Activated naive CD4-positive, alpha-beta T cell treated with anti-CD3 and anti-CD28 coated beads for 36 hours (primary cell): ENCODE results near the gene PDSS2. TPM values are rescaled to one million over a fixed set of nuclear protein-coding genes. Genes with fewer than 3 reads are reported as not detected.
"Not testable (repeated sequence)": the region's sequence is repeated elsewhere in the genome, so short reads cannot be mapped to it uniquely, and the experiment has no call there.

ENCODE experiments used
- CTCF ChIA-PET: fragments of 350-600 bp; sonication (Branson Sonifier 250); formaldehyde crosslinking; loops from one replicate; lab custom pipeline; 2021; ENCODE audit warnings: antibody characterized with exemption; lab: Charles Lee
- DNase-seq: peaks from one replicate; pipeline ENCODE4 v3.0.0-alpha.2; 2020
- H3K27ac Mint-ChIP-seq: one replicate; pipeline ENCODE4 v1.8.0; 2021; ENCODE audit warnings: mild to moderate bottlenecking, mixed read lengths
- H3K27me3 Mint-ChIP-seq: one replicate; pipeline ENCODE4 v1.8.0; 2021; ENCODE audit warnings: low read depth, mixed read lengths
- H3K36me3 Mint-ChIP-seq: one replicate; pipeline ENCODE4 v1.8.0; 2021; ENCODE audit warnings: low read depth, mixed read lengths
- H3K4me1 Mint-ChIP-seq: one replicate; pipeline ENCODE4 v1.8.0; 2021; ENCODE audit warnings: low read depth, mixed read lengths
- H3K4me3 Mint-ChIP-seq: one replicate; pipeline ENCODE4 v1.8.0; 2021; ENCODE audit warnings: mild to moderate bottlenecking, moderate library complexity, mixed read lengths
- H3K9me3 Mint-ChIP-seq: one replicate; pipeline ENCODE4 v1.8.0; 2021; ENCODE audit warnings: mixed read lengths
- intact Hi-C: fragments of 100-400 bp; cut with micrococcal nuclease; formaldehyde crosslinking; loops from one replicate; pipeline ENCODE4 v1.15.1; 2023
- total RNA-seq, 2 experiments: library from RNA; stranded (reverse); gene quantifications; one replicate each; pipeline ENCODE4 v1.2.3, GENCODE V29; 2021

PDSS2 gene
- total RNA-seq, 2 experiments from 2014 or later: 10.5 to 11.3 TPM

DNA sequence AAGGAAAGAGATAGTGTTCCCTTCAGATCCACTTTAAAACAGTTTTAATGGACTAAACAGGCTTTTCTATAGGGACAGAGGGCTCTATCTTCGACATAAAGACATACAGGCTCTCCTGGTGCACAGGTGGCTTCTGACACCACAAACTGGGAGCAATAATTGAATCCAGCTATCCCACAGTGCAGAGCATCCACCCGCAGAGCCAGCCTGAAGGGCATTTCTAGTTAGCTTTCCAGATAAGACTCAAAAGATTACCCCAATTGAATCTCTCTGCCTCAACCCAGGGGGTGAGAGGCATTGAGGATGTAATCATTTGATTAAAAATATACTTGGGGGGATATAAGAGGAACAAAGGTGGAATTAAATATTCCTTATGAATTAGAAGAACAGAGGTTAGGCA is 279.3 kb downstream of the PDSS2 start:
- Mint-ChIP-seq H3K36me3 (peaks cover 2% of the 10 kb centered on the region), H3K27ac (no peak overlapping the region)
- intact Hi-C loops: no loop called here

DNA sequence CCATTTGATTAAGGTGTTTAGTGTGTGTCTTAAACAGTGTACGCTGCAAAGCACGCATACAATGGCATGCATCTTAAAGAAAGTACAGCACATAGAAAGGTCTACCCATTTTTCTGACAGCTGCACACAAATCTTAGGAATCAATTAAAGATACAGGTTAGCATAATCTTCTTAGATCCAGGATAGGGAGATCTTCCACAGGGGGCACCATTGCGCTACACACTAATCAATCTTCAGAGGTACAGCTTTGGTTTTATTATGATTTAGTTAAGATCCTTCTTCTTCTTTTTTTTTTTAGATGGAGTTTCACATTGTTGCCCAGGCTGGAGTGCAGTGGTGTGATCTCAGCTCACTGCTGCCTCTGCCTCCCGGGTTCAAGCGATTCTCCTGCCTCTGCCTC is 280.4 kb downstream of the PDSS2 start:
- Mint-ChIP-seq H3K4me3 (no peak overlapping the region), H3K36me3 (peaks cover 2% of the 10 kb centered on the region), H3K27me3 (no peaks in the 10 kb centered on the region), H3K9me3 (no peaks in the 10 kb centered on the region), H3K27ac (no peak overlapping the region), H3K4me1 (no peaks in the 10 kb centered on the region)
- intact Hi-C loops: loop anchor here (2.0 kb wide), 1 partner anchor 496 kb away; no protein-coding TSS in a partner anchor
- CTCF ChIA-PET: interaction anchor here (0.7 to 0.9 kb wide), 3 partner anchors 318 to 687 kb away, joined by 3 to 5 read pairs (median 3); no protein-coding TSS in a partner anchor
- DNase-seq: peak; percentile 39

More for the DNA sequence above, 279.3 kb downstream of the PDSS2 start:
- no peaks in the 10 kb centered on the region for H3K27me3 Mint-ChIP-seq
- no peak overlapping the region for H3K4me3 Mint-ChIP-seq
- no peak for DNase-seq
- H3K4me1 Mint-ChIP-seq: no peaks in the 10 kb centered on the region
- no peaks in the 10 kb centered on the region for H3K9me3 Mint-ChIP-seq
- CTCF ChIA-PET: interaction anchor here (0.6 kb wide), 1 partner anchor 132 kb away, joined by 3 read pairs; no protein-coding TSS in a partner anchor

DNA sequence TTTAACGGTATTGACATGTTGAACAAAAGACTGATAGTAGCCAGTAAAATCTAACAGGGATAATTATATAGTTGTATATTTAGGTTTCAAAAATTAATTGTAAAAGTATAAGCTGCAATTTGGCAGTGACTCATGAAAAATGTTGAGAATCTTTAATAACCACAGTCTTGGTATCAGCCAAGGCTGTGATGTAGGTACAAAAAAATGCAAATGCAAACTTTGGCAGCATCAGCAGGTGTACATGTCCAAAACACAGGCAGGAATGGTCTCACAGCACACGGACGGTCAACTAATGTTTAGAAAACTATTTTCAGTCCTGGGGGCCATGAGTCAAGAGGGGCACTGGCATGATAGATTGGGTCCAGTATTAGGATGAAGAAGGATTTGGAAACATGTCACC is 285.6 kb downstream of the PDSS2 start:
- Mint-ChIP-seq H3K4me1 (no peaks in the 10 kb centered on the region), H3K9me3 (no peaks in the 10 kb centered on the region), H3K4me3 (no peak overlapping the region), H3K36me3 (peaks cover 2% of the 10 kb centered on the region), H3K27ac (no peak overlapping the region), H3K27me3 (no peaks in the 10 kb centered on the region)
- intact Hi-C loops: no loop called here
- CTCF ChIA-PET: no interaction called here
- DNase-seq: no peak

DNA sequence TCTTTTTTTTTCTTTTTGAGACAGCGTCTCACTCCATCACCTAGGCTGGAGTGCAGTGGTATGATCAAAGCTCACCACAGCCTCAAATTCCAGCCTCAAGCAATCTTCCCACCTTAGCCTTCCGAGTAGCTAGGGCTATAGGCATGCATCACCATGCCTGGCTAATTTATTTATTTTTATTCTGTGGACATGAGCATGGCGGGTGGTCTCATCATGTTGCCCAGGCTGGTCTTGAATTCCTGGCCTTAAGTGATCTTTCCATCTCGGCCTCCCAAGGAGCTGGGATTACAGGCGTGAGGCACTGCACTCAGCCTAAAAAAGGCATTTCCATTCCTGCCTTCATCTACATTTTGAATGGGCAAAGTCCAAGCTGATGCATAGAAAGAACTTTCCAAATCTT is 287.9 kb downstream of the PDSS2 start:
- CTCF ChIA-PET: interaction anchor here (0.7 kb wide), 1 partner anchor 161 kb away, joined by 3 read pairs; no protein-coding TSS in a partner anchor
- Mint-ChIP-seq H3K9me3 (no peaks in the 10 kb centered on the region), H3K27me3 (no peaks in the 10 kb centered on the region), H3K4me1 (no peaks in the 10 kb centered on the region), H3K36me3 (peaks cover 2% of the 10 kb centered on the region), H3K27ac (no peak overlapping the region), H3K4me3 (no peak overlapping the region)
- no peak for DNase-seq
- intact Hi-C loops: no loop called here

DNA sequence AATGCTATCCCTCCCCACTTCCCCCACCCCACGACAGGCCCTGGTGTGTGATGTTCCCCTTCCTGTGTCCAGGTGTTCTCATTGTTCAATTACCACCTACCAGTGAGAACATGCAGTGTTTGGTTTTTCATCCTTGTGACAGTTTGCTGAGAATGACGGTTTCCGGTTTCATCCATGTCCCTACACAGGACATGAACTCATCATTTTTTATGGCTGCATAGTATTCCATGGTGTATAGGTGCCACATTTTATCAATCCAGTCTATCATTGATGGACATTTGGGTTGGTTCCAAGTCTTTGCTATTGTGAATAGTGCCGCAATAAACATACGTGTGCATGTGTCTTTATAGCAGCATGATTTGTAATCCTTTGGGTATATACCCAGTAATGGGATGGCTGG is 295.1 kb downstream of the PDSS2 start:
- H3K27me3 Mint-ChIP-seq, H3K4me3 Mint-ChIP-seq, H3K9me3 Mint-ChIP-seq, DNase-seq, CTCF ChIA-PET, H3K36me3 Mint-ChIP-seq, intact Hi-C loops, H3K4me1 Mint-ChIP-seq, H3K27ac Mint-ChIP-seq: not testable (repeated sequence)

DNA sequence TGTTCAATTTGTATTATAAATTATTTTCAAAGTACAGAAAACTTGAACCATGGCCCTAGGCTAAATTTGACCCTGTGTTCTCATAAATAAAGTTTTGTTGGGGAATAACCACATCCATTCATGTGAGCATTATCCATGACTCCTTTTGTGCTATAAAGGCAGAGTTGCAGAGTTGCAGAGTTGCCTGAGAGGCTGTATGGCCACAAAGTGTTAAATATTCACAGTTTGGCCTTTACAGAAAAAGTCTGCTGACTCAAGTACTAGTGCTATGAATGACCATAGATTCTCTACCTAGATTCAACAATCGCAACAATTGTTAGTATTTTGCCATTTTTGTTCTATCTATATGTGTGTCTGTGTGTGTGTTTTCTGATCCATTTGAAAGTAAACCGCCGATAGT is 297.8 kb downstream of the PDSS2 start:
- CTCF ChIA-PET: no interaction called here
- H3K27ac Mint-ChIP-seq: no peak overlapping the region
- no peaks in the 10 kb centered on the region for H3K4me1 Mint-ChIP-seq
- no peak overlapping the region for H3K4me3 Mint-ChIP-seq
- no peaks in the 10 kb centered on the region for H3K9me3 Mint-ChIP-seq
- H3K27me3 Mint-ChIP-seq: no peaks in the 10 kb centered on the region
- no peak for DNase-seq
- no peaks in the 10 kb centered on the region for H3K36me3 Mint-ChIP-seq
- intact Hi-C loops: no loop called here

DNA sequence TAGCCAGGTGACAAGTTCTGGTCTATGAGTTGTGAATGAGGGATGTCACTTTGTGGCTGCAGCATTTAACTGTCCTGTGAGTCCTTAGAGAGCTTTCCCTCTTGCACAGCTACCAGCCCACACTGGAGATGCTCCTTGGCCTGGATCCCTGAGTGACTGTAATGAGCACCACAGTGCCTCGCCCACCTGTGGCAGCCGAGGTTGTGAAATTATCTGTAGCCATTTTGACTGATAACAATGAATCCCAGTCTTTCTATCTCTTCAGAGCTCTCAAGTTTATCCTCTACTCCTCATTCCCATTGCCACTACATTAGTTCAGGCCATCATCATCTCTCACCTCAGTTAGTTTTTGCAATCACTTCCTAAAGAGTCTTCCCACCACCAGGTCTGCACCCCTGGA is 302.7 kb downstream of the PDSS2 start:
- CTCF ChIA-PET: no interaction called here
- Mint-ChIP-seq H3K4me1 (no peaks in the 10 kb centered on the region), H3K27ac (no peak overlapping the region), H3K27me3 (no peaks in the 10 kb centered on the region), H3K36me3 (no peaks in the 10 kb centered on the region), H3K9me3 (no peaks in the 10 kb centered on the region), H3K4me3 (no peak overlapping the region)
- intact Hi-C loops: no loop called here
- DNase-seq: no peak

DNA sequence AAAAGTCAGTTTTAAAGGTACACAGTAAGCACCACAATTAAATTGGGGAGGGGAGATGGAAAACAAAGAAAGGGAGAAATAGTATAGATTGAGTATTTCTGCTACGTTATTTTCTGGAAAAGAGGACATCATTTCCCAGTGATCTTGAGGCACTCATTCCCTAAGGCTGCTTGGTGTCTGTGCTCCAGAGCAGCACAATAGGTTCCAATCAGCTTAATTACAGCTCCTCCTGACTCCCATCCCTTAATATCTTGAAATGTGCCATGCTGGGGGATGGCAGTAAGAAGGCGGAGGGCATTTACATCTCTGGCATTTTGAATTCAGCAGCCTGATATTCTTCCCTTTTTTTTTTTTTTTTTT is 304.6 kb downstream of the PDSS2 start:
- intact Hi-C loops: no loop called here
- Mint-ChIP-seq H3K4me1 (no peaks in the 10 kb centered on the region), H3K9me3 (no peaks in the 10 kb centered on the region), H3K36me3 (no peaks in the 10 kb centered on the region), H3K27ac (no peak overlapping the region), H3K27me3 (no peaks in the 10 kb centered on the region), H3K4me3 (no peak overlapping the region)
- DNase-seq: no peak
- CTCF ChIA-PET: interaction anchor here (0.7 kb wide), 1 partner anchor 1332 kb away, joined by 5 read pairs; no protein-coding TSS in a partner anchor

DNA sequence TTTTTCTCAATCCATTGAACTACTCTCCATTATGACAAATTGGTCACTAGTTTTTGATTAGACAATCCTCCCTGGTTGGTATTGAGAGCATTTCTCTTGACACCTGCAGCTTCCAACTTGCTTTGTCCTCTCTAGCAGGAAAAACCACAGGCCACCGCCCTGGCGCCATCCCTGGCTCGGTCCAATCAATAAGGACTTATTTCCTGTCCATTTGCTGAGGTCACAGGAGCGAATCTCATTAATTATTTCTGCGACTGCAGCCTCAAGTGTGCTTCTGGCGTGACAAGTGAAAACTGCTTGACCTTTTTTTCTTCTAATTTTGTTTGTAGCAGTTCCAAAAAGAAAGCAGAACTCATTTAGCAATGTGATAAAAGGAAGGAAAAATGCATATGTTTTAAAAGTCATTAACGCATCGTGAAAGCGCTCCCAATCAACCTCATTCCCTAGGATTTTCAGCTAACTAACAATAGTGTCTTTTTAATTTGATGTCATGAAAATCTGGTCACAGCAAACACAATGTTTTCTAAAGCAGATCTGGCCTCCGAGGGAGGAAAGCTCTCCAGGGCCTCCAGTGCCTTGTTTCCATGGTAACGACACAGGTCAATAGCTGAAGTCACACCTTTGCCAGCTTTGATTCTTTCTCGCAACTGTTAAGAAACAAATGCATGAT is 305.1 kb downstream of the PDSS2 start:
- intact Hi-C loops: no loop called here
- Mint-ChIP-seq H3K4me3 (no peak overlapping the region), H3K4me1 (no peaks in the 10 kb centered on the region), H3K36me3 (no peaks in the 10 kb centered on the region), H3K27me3 (no peaks in the 10 kb centered on the region), H3K27ac (no peak overlapping the region), H3K9me3 (no peaks in the 10 kb centered on the region)
- DNase-seq: no peak
- CTCF ChIA-PET: interaction anchor here (0.7 kb wide), 1 partner anchor 1332 kb away, joined by 5 read pairs; no protein-coding TSS in a partner anchor

DNA sequence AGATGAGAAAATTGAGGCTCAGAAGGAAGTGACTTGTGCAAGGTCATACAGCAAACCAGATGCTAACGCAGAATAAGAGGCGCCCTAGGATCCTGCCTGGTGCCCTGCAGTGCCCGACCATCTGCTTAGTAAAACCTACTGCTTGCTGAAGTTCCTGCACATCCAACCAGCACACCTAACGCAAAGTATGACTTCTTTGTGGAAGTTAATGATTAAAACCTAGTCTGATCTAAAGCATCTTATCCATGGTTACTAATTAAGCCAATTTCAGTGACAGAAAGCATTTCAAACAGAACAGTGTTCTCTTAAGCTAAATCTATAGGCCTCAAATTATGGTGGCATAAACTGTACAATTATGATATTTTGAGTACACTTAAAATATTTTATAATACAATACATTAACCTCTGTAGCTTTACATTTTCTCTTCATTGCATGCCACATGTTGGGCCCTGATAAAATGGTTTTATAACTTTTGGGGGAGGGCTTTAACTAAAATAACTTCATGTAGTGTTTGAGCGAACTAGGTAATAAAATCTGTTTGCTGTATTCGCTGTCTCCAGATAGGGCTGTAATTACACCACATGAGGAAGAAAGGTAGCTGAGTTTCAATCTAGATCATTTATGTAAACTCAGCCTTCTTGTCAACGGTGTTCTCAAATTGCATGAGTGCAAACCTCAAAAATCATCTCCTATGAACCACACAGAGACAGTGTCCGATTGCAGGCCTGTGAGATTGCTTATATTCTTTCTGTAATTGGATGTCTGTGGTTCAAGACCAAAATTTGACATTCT is 306.5 kb downstream of the PDSS2 start:
- no peaks in the 10 kb centered on the region for H3K9me3 Mint-ChIP-seq
- H3K4me3 Mint-ChIP-seq: no peak overlapping the region
- no peaks in the 10 kb centered on the region for H3K36me3 Mint-ChIP-seq
- intact Hi-C loops: no loop called here
- H3K4me1 Mint-ChIP-seq: no peaks in the 10 kb centered on the region
- DNase-seq: no peak
- no peak overlapping the region for H3K27ac Mint-ChIP-seq
- CTCF ChIA-PET: no interaction called here
- no peaks in the 10 kb centered on the region for H3K27me3 Mint-ChIP-seq

DNA sequence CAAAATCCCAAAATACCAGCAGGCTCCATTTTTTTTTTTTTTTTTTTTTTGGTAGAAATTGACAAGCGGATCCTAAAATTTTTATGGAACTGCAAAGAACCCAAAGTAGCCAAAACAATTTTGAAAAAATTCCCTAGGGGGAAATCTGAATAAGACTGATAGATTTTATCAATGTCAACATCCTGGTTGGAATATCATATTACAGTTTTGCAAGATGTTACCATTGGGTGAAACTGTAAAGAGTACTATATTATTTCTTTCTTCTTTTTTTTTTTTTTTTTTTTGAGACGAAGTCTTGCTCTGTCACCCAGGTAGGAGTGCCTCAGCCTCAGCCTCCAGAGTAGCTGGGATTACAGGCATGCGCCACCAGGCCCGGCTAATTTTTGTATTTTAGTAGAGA is 314.7 kb downstream of the PDSS2 start:
- DNase-seq: no peak

DNA sequence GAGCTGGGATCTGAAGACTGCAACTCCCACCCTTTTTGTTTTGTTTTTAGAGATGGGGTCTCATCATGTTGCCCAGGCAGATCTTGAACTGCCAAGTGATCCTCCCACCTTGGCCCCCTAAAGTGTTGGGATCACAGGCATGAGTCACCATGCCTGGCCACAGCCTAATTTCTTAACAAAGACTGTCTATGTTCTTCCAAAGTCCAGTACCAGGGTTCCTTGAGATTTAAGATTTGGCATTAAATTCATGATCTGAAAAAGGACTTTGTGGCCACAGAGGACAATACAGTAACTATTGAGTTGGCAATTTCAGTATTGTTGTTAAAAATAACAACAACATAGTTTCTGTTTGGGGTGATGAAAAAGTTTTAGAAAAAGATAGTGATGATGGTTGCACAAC is 315.4 kb downstream of the PDSS2 start:
- DNase-seq: no peak
- no peaks in the 10 kb centered on the region for H3K4me1 Mint-ChIP-seq
- intact Hi-C loops: no loop called here
- H3K27me3 Mint-ChIP-seq: no peaks in the 10 kb centered on the region
- CTCF ChIA-PET: no interaction called here
- H3K36me3 Mint-ChIP-seq: peaks cover 1% of the 10 kb centered on the region
- no peak overlapping the region for H3K4me3 Mint-ChIP-seq
- H3K27ac Mint-ChIP-seq: no peak overlapping the region
- no peaks in the 10 kb centered on the region for H3K9me3 Mint-ChIP-seq

More for the DNA sequence above, 314.7 kb downstream of the PDSS2 start:
- Mint-ChIP-seq H3K36me3 (peaks cover 1% of the 10 kb centered on the region), H3K9me3 (no peaks in the 10 kb centered on the region), H3K27ac (no peak overlapping the region), H3K4me1 (no peaks in the 10 kb centered on the region), H3K27me3 (no peaks in the 10 kb centered on the region), H3K4me3 (no peak overlapping the region)
- intact Hi-C loops: no loop called here
- CTCF ChIA-PET: no interaction called here

DNA sequence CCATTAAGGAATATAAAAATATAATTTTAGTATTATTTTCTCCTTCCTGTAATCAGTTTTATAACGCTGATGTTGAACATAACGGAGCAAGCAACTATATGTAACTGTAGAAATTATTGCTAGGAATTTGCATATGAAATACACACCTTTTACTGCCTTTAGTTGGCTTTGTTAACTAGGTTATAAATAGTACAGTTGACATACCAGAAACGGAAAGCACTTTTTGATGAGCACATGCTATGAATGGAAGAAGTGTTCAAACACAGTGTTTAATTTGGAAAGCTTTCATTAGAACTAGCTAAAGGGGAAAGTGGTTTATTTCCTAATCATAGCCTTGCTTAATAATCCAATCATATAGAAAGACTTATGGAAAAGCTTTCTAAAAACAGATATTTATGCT is 318.8 kb downstream of the PDSS2 start:
- Mint-ChIP-seq H3K4me1 (no peaks in the 10 kb centered on the region), H3K4me3 (no peak overlapping the region), H3K27ac (no peak overlapping the region), H3K9me3 (no peaks in the 10 kb centered on the region), H3K36me3 (no peaks in the 10 kb centered on the region), H3K27me3 (no peaks in the 10 kb centered on the region)
- CTCF ChIA-PET: no interaction called here
- intact Hi-C loops: no loop called here
- no peak for DNase-seq
